Activated T-cell treated with anti-CD3 and anti-CD28 coated beads, Interleukin-2, amount 50 U/mL, for 72 hours (primary cell): ENCODE measurements around the gene CCDC85B. TPM values are rescaled to one million over a fixed set of nuclear protein-coding genes. Genes with fewer than 3 reads are reported as not detected.

Source experiments
- ATAC-seq, 2 donors: fragments of 150-1000 bp; cut with Tn5 transposase; replicated peaks in 1 of 2; 2 replicates each; pipeline ENCODE4 v1.10.0; 2021; ENCODE audit warnings: moderate library complexity in 2 of 2, mild to moderate bottlenecking in 1 of 2
- DNase-seq, 2 donors: peaks; one replicate each; pipeline ENCODE4 v3.0.0; 2021 to 2022; ENCODE audit warnings: mixed read lengths in 1 of 2
- H3K27ac Mint-ChIP-seq: one replicate; pipeline ENCODE4 v1.8.0; 2022; ENCODE audit warnings: mild to moderate bottlenecking, moderate library complexity, mixed read lengths
- H3K27me3 Mint-ChIP-seq: one replicate; pipeline ENCODE4 v1.8.0; 2022; ENCODE audit warnings: low read depth, mixed read lengths
- H3K36me3 Mint-ChIP-seq, 2 donors: one replicate each; pipeline ENCODE4 v1.8.0; 2022; ENCODE audit warnings: mixed read lengths in 2 of 2, mild to moderate bottlenecking in 1 of 2; ENCODE audit not compliant: insufficient read depth in 2 of 2
- H3K4me1 Mint-ChIP-seq: one replicate; pipeline ENCODE4 v1.8.0; 2022; ENCODE audit warnings: low read depth, mixed read lengths
- H3K4me3 Mint-ChIP-seq, 2 donors: one replicate each; pipeline ENCODE4 v1.8.0; 2022; ENCODE audit warnings: mild to moderate bottlenecking in 2 of 2, mixed read lengths in 2 of 2, moderate library complexity in 2 of 2
- H3K9me3 Mint-ChIP-seq, 2 donors: one replicate each; pipeline ENCODE4 v1.8.0; 2022; ENCODE audit warnings: mixed read lengths in 2 of 2
- total RNA-seq, 2 donors: library from RNA; stranded (reverse); gene quantifications; one replicate each; pipeline ENCODE4 v1.2.3, GENCODE V29; 2022

The CCDC85B gene
- total RNA-seq, 2 donors from 2014 or later, result 35.4 to 37.5 TPM

DNA sequence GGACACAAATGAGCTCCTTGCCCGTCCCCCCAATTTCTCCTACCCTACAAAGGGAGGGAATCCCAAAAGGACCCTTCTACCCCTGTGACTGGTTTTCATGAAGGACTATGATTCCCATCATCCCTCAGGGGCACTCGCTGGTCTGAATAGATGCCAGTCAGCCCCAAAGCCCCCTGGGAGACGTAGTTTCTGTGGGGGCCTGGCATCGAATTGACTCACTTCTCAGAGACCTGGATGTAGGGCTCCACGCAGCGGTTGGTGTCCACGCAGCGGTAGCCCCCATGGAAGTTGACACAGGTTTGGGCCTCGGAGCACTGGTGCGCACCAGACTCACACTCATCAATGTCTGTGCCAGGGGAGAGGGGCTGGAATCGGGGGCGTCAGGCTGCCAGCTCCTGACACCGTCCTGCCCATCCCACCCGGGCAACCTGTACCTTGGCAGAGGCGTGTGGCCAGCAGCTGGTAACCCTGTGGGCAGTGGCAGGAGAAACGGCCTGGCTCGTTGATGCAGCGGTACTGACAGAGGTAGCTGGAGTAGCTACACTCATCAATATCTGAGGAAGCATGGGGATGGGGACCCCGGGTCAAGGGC lies 22.3 kb upstream of the CCDC85B start:
- Mint-ChIP-seq H3K36me3 (peaks cover 0 to 9% of the 10 kb centered on the region in 2 donors), H3K4me1 (peaks cover 25% of the 10 kb centered on the region), H3K27me3 (no peaks in the 10 kb centered on the region), H3K9me3 (no peaks in the 10 kb centered on the region), H3K27ac (no peak overlapping the region), H3K4me3 (no peak overlapping the region)
- ATAC-seq (no peak), DNase-seq (no peak)

DNA sequence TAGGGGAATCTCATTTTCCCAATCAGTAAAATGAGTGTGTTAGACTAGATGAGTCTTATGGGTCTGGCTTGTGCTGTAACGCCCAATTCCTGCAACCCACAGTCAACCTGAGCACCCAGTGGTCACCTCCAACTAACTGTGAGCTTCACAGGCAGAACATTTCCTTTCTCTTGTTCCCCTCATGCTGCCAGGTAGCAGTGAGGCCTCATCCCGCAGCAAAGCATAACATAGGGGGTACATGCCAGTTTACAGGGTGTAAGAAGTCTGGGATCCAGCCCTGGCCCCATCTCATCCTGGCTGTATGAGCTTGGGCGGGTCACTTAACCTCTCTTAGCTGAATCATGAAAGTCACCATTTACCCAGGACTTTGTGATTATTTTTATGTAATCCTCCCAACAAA lies 21.6 kb upstream of the CCDC85B start:
- no peak overlapping the region for H3K27ac Mint-ChIP-seq
- H3K4me3 Mint-ChIP-seq, result no peak overlapping the region
- DNase-seq, result no peak
- H3K36me3 Mint-ChIP-seq, result peaks cover 0 to 7% of the 10 kb centered on the region in 2 donors
- no peak for ATAC-seq
- peaks cover 23% of the 10 kb centered on the region for H3K4me1 Mint-ChIP-seq
- H3K9me3 Mint-ChIP-seq, result no peaks in the 10 kb centered on the region
- no peaks in the 10 kb centered on the region for H3K27me3 Mint-ChIP-seq

- no peak overlapping the region for H3K27ac Mint-ChIP-seq
- H3K27me3 Mint-ChIP-seq, result no peaks in the 10 kb centered on the region
- H3K4me3 Mint-ChIP-seq, result no peak overlapping the region
- peaks cover 23% of the 10 kb centered on the region for H3K4me1 Mint-ChIP-seq
- ATAC-seq, result no peak
- peaks cover 0 to 7% of the 10 kb centered on the region in 2 donors for H3K36me3 Mint-ChIP-seq
- H3K9me3 Mint-ChIP-seq, result no peaks in the 10 kb centered on the region
- DNase-seq, result no peak
Observed at GRCh38 chr11:65869643-65870306, 20.7 kb upstream of the CCDC85B start.

DNA sequence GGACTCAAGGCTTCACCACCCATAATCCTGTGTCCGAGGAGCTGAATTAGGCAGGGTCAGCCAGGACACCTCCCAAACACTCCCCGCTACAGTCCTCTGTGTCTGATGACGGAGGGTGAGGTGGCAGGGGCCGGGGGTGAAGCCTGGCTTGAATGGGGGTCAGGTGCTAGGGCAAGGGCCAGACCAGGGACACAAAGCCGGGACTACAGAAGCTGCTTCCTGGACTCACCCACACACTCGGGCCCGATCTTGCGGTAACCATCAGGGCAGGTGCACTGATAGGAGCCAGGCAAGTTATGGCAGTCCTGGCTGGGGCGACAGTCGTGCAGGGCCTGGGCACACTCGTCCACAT lies 20.2 kb upstream of the CCDC85B start:
- H3K27ac Mint-ChIP-seq, result no peak overlapping the region

GRCh38 chr11:65870706-65871681 lies 19.5 kb upstream of the CCDC85B start:
- H3K9me3 Mint-ChIP-seq, result no peaks in the 10 kb centered on the region
- H3K27ac Mint-ChIP-seq, result no peak overlapping the region
- peak overlapping the region; percentile 42 to 64 for H3K4me3 Mint-ChIP-seq
- ATAC-seq (no peak), DNase-seq (no peak)
- H3K36me3 Mint-ChIP-seq, result peaks cover 0 to 4% of the 10 kb centered on the region in 2 donors
- no peaks in the 10 kb centered on the region for H3K27me3 Mint-ChIP-seq
- H3K4me1 Mint-ChIP-seq, result peaks cover 23% of the 10 kb centered on the region

More for the DNA sequence above, 20.2 kb upstream of the CCDC85B start:
- Mint-ChIP-seq H3K4me3 (no peak overlapping the region), H3K27me3 (no peaks in the 10 kb centered on the region), H3K9me3 (no peaks in the 10 kb centered on the region), H3K4me1 (peaks cover 23% of the 10 kb centered on the region), H3K36me3 (peaks cover 0 to 4% of the 10 kb centered on the region in 2 donors)
- no peak for ATAC-seq
- DNase-seq, result no peak

- Mint-ChIP-seq H3K27me3 (no peaks in the 10 kb centered on the region), H3K4me3 (peak overlapping the region; percentile 42 to 64), H3K27ac (no peak overlapping the region), H3K9me3 (no peaks in the 10 kb centered on the region), H3K4me1 (peaks cover 18% of the 10 kb centered on the region), H3K36me3 (peaks cover 0 to 4% of the 10 kb centered on the region in 2 donors)
- no peak for DNase-seq
- no peak for ATAC-seq
Observed at GRCh38 chr11:65871811-65872548, 18.5 kb upstream of the CCDC85B start.

DNA sequence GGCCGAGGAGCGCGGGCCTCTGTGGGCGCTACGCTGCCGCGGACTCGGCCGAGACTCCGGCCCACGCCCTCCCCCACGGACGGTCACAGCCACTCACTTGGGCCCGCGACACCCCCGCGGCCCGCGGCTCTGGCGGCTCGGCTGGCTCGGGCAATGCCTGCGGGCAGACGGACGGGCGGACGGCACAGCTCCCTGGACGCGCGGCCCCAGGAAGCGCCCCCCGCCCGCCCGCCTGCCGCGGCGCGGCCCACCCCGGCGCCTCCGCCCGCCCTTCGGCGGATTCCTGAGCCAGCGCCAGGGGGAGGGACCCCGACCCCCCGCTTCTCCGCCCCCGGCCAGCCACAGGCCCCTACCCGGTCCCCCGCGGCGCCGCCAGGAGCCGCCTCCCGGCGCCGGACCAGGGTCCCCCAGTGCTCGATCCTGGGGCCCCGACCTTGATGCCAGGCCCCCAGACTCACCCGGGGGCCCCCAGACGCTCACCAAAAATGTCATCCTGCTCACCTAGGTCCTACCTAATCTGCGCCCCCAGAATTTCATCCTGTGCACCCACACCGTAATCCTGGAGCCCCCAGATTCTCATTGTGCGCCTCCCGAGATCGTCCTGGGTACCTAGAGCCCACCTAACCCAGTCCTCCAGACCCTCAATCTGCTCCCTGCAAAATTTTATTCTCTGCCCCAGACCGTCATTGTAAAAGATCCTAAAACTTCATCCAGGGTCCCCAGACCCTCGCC lies 17.7 kb upstream of the CCDC85B start, which contains the start of gene EFEMP2:
Gene EFEMP2 (minus strand): TSS at position 215 of the 732 bp plus-strand sequence. CDS start 446 bp downstream, outside the sequence.
- H3K4me3 Mint-ChIP-seq, result peak within 1 kb of the TSS; percentile 95 to 98
- peaks cover 14% of the 10 kb centered on the region for H3K4me1 Mint-ChIP-seq
- peak within 1 kb of the TSS; percentile 79 for H3K27ac Mint-ChIP-seq
- ATAC-seq (peak in 1 of 2 donors; percentile 1), DNase-seq (no peak)
- no peaks in the 10 kb centered on the region for H3K9me3 Mint-ChIP-seq
- H3K27me3 Mint-ChIP-seq, result no peaks in the 10 kb centered on the region
- H3K36me3 Mint-ChIP-seq, result no peaks in the 10 kb centered on the region

DNA sequence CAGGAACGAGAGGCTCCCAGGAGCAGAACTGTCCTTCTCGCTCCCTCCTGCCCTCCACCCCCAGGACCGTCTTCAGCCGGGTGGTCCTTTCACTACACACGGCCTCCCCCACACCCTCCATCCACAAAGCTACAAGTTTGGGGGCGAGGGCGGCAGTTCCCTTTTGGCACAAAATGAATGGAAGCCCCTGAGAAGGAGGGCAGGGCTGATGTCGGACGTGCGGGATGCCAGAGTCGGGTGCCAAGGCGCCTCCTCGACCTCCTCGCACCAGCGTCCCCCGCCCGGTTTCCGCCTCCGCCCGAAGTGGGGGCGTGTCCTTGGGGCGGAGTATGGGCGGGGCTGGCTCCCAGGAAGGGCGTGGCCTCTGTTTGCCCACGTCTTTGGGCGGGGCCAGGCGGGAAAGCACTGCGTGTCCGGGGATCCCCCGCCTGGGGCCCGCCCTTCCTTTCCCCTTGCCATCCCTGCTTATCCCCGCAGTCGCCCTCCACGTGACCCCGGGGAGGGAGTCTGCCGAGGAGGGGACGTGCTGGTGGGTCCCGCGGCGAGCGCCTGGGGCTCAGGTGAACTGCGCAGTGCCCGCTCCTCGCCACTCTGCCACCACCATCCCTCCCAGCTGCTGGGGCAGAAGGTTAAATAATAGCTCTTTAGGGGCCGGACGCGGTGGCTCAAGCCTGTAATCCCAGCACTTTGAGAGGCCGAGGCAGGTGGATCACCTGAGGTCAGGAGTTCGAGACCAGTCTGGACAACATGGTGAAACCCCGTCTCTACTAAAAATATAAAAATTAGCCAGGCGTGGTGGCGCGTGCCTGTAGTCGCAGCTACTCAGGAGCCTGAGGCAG lies 16.9 kb upstream of the CCDC85B start:
- H3K4me3 Mint-ChIP-seq, result peak overlapping the region; percentile 95 to 98
- no peaks in the 10 kb centered on the region for H3K9me3 Mint-ChIP-seq
- peaks cover 14% of the 10 kb centered on the region for H3K4me1 Mint-ChIP-seq
- DNase-seq (peak; percentile 96 to 99), ATAC-seq (peak; percentile 87 to 88)
- H3K27me3 Mint-ChIP-seq, result no peaks in the 10 kb centered on the region
- H3K36me3 Mint-ChIP-seq, result no peaks in the 10 kb centered on the region
- peak overlapping the region; percentile 79 for H3K27ac Mint-ChIP-seq

DNA sequence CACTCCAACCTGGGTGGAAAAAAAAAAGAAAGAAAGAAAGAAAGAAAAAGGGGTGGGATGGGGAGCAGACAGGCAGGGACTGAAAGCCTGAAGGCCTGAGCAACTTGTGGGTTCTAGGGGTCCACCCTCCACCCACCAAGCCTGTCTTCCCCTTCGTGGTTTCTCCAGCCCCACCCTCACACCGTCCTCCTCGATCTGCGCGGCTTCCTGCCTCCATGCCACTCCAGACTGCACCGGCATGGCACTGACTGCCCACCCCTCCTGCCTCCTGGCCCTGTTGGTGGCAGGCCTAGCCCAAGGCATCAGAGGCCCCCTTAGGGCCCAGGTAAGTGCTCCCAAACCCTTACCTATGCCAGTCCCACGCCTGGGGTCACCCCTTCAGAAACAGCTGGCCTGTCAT lies 10.9 kb upstream of the CCDC85B start, which contains the start of gene CTSW:
Gene CTSW (plus strand): TSS at position 221 of the 400 bp plus-strand sequence. CDS start 18 bp downstream, at position 239.
- peaks cover 0 to 7% of the 10 kb centered on the region in 2 donors for H3K36me3 Mint-ChIP-seq
- peak; percentile 27 to 62 for ATAC-seq
- H3K27ac Mint-ChIP-seq, result peak within 1 kb of the TSS; percentile 78
- H3K9me3 Mint-ChIP-seq, result no peaks in the 10 kb centered on the region
- no peaks in the 10 kb centered on the region for H3K27me3 Mint-ChIP-seq
- no peak for DNase-seq
- H3K4me1 Mint-ChIP-seq, result peaks cover 34% of the 10 kb centered on the region
- peak within 1 kb of the TSS; percentile 70 to 71 for H3K4me3 Mint-ChIP-seq

DNA sequence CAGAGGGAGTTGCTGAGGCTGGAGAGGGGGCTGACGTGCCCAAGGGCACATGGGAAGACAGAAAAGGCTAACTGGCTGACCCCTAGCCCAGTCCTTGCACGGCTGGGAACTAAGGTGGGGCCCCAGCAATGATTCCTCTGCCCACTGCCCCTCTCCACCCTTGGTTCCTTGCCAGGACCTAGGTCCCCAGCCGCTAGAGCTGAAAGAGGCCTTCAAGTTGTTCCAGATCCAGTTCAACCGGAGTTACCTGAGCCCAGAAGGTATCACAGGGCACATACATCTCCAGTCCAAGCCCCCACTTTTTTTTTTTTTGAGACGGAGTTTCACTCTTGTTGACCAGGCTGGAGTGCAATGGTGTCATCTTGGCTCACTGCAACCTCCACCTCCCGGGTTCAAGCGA lies 10.4 kb upstream of the CCDC85B start:
- Mint-ChIP-seq H3K4me3 (peak overlapping the region; percentile 70 to 71), H3K27ac (peak overlapping the region; percentile 46), H3K9me3 (no peaks in the 10 kb centered on the region), H3K27me3 (no peaks in the 10 kb centered on the region), H3K36me3 (peaks cover 0 to 7% of the 10 kb centered on the region in 2 donors), H3K4me1 (peaks cover 38% of the 10 kb centered on the region)
- no peak for ATAC-seq
- no peak for DNase-seq

GRCh38 chr11:65880844-65881421 lies 9.5 kb upstream of the CCDC85B start:
- Mint-ChIP-seq H3K4me1 (peaks cover 47% of the 10 kb centered on the region), H3K36me3 (peaks cover 0 to 9% of the 10 kb centered on the region in 2 donors), H3K9me3 (no peaks in the 10 kb centered on the region), H3K27ac (peak overlapping the region; percentile 78), H3K27me3 (no peaks in the 10 kb centered on the region), H3K4me3 (peak overlapping the region; percentile 70 to 71)
- DNase-seq (no peak), ATAC-seq (peak; percentile 32 to 37)
